Thyroid gland (tissue), 4 donors: ENCODE data around the gene ABCA9.
"Not testable (repeated sequence)": the region's sequence is repeated elsewhere in the genome, so short reads cannot be mapped to it uniquely, and the experiment has no call there.

Experiments used
- CTCF ChIP-seq, 6 experiments: fragments of 200-600 bp in 3 of 6; fragments of 450-650 bp in 3 of 6; sonication (generic) in 3 of 6; IDR thresholded peaks; one replicate each; pipeline ENCODE4 v1.5.1; 2016 to 2019; ENCODE audit warnings: antibody characterized with exemption in 6 of 6, mild to moderate bottlenecking in 2 of 6, inconsistent platforms in 1 of 6, moderate library complexity in 1 of 6
- POLR2A ChIP-seq, 2 donors: fragments of 450-650 bp; IDR thresholded peaks; one replicate each; pipeline ENCODE4 v1.6.1; 2017; ENCODE audit warnings: antibody characterized with exemption in 2 of 2, mild to moderate bottlenecking in 2 of 2, moderate library complexity in 1 of 2

DNA sequence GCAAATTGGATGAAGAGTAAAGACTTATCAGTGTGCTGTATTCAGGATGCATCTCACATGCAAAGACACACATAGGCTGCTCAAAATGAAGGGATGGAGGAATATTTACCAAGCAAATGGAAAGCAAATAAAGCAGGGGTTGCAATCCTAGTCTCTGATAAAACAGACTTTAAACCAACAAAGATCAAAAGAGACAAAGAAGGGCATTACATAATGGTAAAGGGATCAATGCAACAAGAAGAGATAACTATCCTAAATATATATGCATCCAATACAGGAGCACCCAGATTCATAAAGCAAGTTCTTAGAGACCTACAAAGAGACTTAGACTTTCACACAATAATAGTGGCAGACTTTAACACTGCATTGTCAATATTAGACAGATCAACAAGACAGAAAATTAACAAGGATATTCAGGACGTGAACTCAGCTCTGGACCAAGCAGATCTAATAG is 12.1 kb upstream of the ABCA9 start:
- not testable (repeated sequence) for TF ChIP-seq CTCF, POLR2A (IDR thresholded peaks at IDR 0.05)
